Activated CD4-positive, alpha-beta T cell treated with anti-CD3 and anti-CD28 coated beads for 4 hours (primary cell): ENCODE data around the gene TMEM184A.

Experiments used
- DNase-seq, 2 donors: peaks; one replicate each; pipeline ENCODE4 v3.0.0-alpha.2; 2020

The TMEM184A gene

GRCh38 chr7:1499367-1500029 lies 56.5 kb downstream of the TMEM184A start:
- DNase-seq = no peak

GRCh38 chr7:1498370-1499305 lies 57.4 kb downstream of the TMEM184A start:
- no peak for DNase-seq

GRCh38 chr7:1497293-1497927 lies 58.6 kb downstream of the TMEM184A start:
- no peak for DNase-seq

GRCh38 chr7:1496531-1497292 lies 59.3 kb downstream of the TMEM184A start:
- no peak for DNase-seq

GRCh38 chr7:1495564-1496242 lies 60.3 kb downstream of the TMEM184A start:
- no peak for DNase-seq

- DNase-seq = no peak
These were observed 61.0 kb downstream of the TMEM184A start for GRCh38 chr7:1494866-1495563.

GRCh38 chr7:1494447-1494846 lies 61.6 kb downstream of the TMEM184A start:
- DNase-seq = no peak

GRCh38 chr7:1493571-1493970 lies 62.4 kb downstream of the TMEM184A start:
- DNase-seq = no peak

- no peak for DNase-seq
These were observed 62.9 kb downstream of the TMEM184A start for GRCh38 chr7:1493129-1493528.

GRCh38 chr7:1492640-1493039 lies 63.4 kb downstream of the TMEM184A start:
- DNase-seq = no peak
